NCI-H82 (cell line): Measurements from ENCODE around the gene TMTC3.

Source experiments
- DNase-seq: peaks from one replicate; lab custom pipeline; 2025; lab: John Stamatoyannopoulos, UW

The TMTC3 gene

GRCh38 chr12:88227263-88227662, 85.2 kb downstream of the TMTC3 start:
- no peak for DNase-seq

- DNase-seq: no peak
Observed at GRCh38 chr12:88227871-88228270, 85.8 kb downstream of the TMTC3 start.

- no peak for DNase-seq
Observed at GRCh38 chr12:88228720-88229119, 86.6 kb downstream of the TMTC3 start.

GRCh38 chr12:88230271-88230670, 88.2 kb downstream of the TMTC3 start:
- DNase-seq: no peak

GRCh38 chr12:88235183-88235833, 93.2 kb downstream of the TMTC3 start:
- no peak for DNase-seq

GRCh38 chr12:88237954-88238353, 95.8 kb downstream of the TMTC3 start:
- no peak for DNase-seq

- no peak for DNase-seq
Observed at GRCh38 chr12:88238406-88238805, 96.3 kb downstream of the TMTC3 start.

- no peak for DNase-seq
Observed at GRCh38 chr12:88241862-88242570, 99.9 kb downstream of the TMTC3 start.

- no peak for DNase-seq
Observed at GRCh38 chr12:88242571-88242925, 100.4 kb downstream of the TMTC3 start.

- no peak for DNase-seq
Observed at GRCh38 chr12:88242939-88243338, 100.8 kb downstream of the TMTC3 start.

- no peak for DNase-seq
Observed at GRCh38 chr12:88243982-88244381, 101.9 kb downstream of the TMTC3 start.

GRCh38 chr12:88245905-88246304, 103.8 kb downstream of the TMTC3 start:
- no peak for DNase-seq

GRCh38 chr12:88247241-88247643, 105.1 kb downstream of the TMTC3 start:
- DNase-seq: no peak

- DNase-seq: no peak
Observed at GRCh38 chr12:88248606-88249005, 106.5 kb downstream of the TMTC3 start.
